AG20443 (cell line): ENCODE measurements around the gene OR10C1.

Experiments
- DNase-seq: peaks from one replicate; pipeline ENCODE4 v3.0.0; 2012; ENCODE audit warnings: low spot score, mixed read lengths

The OR10C1 gene

DNA sequence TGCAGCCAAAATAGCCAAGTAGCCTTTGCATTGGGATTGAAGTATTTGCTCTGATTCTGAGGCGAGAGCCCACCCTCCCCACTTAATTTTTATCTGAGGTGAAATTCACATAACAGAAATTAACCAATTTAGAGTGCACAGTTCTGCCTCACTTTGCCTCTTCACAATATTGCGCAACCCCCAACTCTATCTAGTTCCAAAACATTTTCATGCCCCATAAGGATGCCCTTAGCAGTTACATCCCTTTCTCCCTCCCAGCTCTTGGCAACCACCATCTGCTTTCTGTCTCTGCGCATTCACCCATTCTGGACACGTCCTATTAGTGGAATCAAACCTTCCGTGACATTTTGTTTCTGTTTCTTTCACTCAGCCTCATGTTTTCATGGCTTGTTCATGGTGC lies 39.6 kb downstream of the OR10C1 start:
- no peak for DNase-seq

DNA sequence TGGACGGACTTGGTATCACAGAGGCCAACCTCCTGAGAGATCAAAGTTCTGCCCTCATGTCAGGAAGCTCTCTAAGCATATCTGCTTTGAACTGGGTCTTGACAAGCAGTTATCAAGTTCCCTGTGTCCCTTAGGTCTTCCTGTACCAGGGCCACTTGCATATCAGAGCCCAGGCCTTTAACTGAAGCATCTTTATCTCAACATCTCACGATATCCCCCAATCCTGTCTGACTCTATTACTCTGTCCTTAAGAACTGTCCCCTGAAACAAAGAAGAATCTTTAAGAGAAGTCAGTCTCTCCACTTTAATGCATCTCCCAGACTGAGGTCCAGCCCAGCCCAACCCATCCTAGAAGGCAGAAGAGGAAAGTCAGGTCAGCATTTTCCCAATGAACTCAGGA lies 40.5 kb downstream of the OR10C1 start:
- no peak for DNase-seq

DNA sequence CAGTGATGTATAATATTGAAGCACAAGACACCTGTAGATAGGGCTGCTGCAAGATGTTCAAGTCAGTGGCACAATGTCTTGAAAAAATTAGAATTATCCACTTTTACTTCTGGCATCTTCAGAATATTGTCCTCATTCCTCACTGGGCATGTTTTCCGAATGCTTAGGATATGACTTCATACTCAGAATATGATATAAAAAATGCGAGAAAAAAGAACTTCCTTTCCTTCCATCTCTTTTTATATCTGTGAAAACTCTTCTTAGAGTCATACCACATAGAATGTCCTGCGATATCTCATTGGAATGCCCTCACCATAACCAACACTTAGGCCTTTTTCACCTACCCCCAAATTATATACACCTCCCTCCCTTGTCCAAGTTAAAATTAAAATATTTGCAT lies 44.1 kb downstream of the OR10C1 start:
- DNase-seq = no peak

DNA sequence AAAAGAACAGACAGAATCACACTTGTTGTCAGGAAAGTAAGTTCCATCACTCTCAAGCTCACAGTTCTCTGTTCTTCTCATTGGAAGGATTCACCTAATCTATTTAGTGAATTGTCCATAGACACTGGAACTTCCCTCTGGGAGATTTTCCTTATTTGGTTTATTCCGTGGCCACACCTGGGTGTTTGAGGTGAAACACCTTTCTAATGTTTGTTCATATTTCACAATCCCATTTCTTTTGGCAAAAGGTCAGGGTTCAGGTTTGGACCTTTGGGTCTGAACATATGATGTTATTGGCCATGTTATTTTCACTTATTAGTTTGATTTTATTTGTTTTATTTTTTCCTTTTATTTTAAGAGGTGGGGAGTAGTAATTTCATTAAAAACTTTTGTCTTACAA lies 44.6 kb downstream of the OR10C1 start:
- no peak for DNase-seq

GRCh38 chr6:29486577-29486976 lies 47.5 kb downstream of the OR10C1 start:
- no peak for DNase-seq

GRCh38 chr6:29487131-29487530 lies 48.0 kb downstream of the OR10C1 start:
- no peak for DNase-seq

GRCh38 chr6:29487660-29488059 lies 48.6 kb downstream of the OR10C1 start, which contains the start of gene MAS1L:
Gene MAS1L, minus strand, starts transcription at chr6:29487956. Its CDS starts 54 bp downstream, at chr6:29487902.
- no peak for DNase-seq

DNA sequence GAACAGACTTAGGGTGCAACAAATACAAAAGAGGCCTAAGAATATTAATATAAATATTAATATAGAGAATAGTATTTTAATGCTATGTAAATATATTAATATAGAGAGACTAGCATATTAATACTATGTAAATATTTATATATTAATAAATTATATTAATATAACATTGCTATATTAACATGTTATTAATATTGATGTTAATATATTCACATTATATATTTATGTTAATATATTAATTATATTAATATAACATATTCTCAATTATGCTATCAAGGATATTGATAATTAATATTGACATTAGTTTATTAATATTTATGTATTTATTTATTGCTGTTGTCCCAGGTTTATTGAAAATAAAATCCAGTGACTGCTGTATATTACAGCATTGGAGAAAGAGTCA lies 49.8 kb downstream of the OR10C1 start:
- DNase-seq = no peak

- no peak for DNase-seq
Observed at GRCh38 chr6:29489286-29489685, 50.2 kb downstream of the OR10C1 start.

DNA sequence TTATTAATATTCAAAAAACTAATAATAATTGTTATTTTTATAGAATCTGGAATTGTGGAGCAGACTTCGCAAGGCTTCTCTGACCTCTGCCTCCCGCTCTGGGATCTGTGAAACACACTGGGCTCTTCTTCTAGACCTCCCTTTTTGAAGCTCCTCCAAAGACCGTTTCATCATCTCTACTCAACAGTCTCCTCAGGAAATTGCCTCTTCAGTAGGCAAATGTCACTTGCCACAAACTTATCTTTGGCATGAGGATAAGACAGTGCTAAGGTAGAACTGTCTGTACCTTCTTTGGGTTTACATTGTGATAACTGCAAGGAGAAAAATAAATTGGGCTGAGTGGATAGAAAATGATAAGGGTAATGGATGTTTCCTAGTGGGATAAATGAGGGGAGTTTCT lies 50.9 kb downstream of the OR10C1 start:
- DNase-seq = no peak

DNA sequence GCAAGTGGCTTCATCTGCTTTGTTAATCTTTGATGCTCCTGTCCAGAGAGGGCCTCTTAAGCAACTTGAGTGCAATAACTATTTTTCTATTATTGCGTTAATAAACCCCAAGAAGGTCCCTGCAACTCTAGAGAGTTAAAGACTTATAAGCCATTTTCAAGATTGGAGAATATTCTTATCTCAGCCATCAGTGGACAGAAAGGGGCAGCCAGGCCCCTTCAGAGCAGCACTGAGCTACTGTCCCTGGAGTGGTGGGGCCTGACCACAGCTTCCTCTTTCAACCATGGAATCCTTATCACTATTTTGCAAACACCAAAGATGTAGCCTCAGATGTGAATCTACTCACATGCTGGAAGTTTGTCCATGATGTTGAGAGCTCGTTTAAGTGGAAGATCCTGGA lies 51.4 kb downstream of the OR10C1 start:
- no peak for DNase-seq
